T-cell (primary cell): ENCODE results near the gene SNX9. TPM values are rescaled to one million over a fixed set of nuclear protein-coding genes. Genes with fewer than 3 reads are reported as not detected.
"Not testable (repeated sequence)": the region's sequence is repeated elsewhere in the genome, so short reads cannot be mapped to it uniquely, and the experiment has no call there.

Source experiments
- ATAC-seq, 4 experiments: fragments of 200-7000 bp in 3 of 4; fragments of 150-1000 bp in 1 of 4; cut with Tn5 transposase; replicated peaks in 1 of 4; 1 replicate in 3 of 4; 2 replicates in 1 of 4; pipeline ENCODE4 v1.10.0; 2021; ENCODE audit warnings: moderate library complexity in 3 of 4, mild to moderate bottlenecking in 2 of 4, moderate number of reproducible peaks in 1 of 4
- CTCF ChIA-PET, 2 donors: fragments of 300-600 bp; sonication (Branson Sonifier 250); formaldehyde crosslinking; loops; one replicate each; lab custom pipeline; 2022; ENCODE audit warnings: antibody characterized with exemption in 2 of 2; lab: Charles Lee
- POLR2A ChIA-PET, 2 donors: fragments of 300-600 bp; sonication (Branson Sonifier 250); formaldehyde crosslinking; loops; one replicate each; lab custom pipeline; 2022; ENCODE audit warnings: antibody characterized with exemption in 2 of 2; lab: Charles Lee
- DNase-seq, 35 experiments: peaks; one replicate each; pipeline versions ENCODE4 v3.0.0 to v3.0.0-alpha.2; 2013 to 2023
- H3K27ac ChIP-seq: one replicate; pipeline ENCODE4 v1.5.1; 2013; ENCODE audit warnings: low read length
- H3K27me3 ChIP-seq, 2 experiments: replicated peaks in 1 of 2; 1 replicate in 1 of 2; 2 replicates in 1 of 2; pipeline versions ENCODE4 v1.6.1 to v1.7.0; 2013; ENCODE audit warnings: low read length in 1 of 2, mixed read lengths in 1 of 2; ENCODE audit not compliant: control insufficient read depth in 2 of 2, insufficient read depth in 2 of 2; ENCODE audit errors: extremely low read depth in 1 of 2
- H3K36me3 ChIP-seq, 2 donors: 1 replicate in 1 of 2; 2 replicates in 1 of 2; pipeline versions ENCODE4 v1.6.1 to v1.7.0; 2013; ENCODE audit warnings: low read length in 1 of 2; ENCODE audit not compliant: control insufficient read depth in 2 of 2, insufficient read depth in 1 of 2; ENCODE audit errors: extremely low read depth in 1 of 2
- H3K4me1 ChIP-seq, 2 experiments: 1 replicate in 1 of 2; 2 replicates in 1 of 2; pipeline versions ENCODE4 v1.6.1 to v1.7.0; 2013; ENCODE audit warnings: low read length in 2 of 2, mixed read lengths in 1 of 2; ENCODE audit not compliant: insufficient read depth in 2 of 2, control insufficient read depth in 1 of 2; ENCODE audit errors: extremely low read depth in 1 of 2
- H3K4me3 ChIP-seq, 2 donors: 1 replicate in 1 of 2; 2 replicates in 1 of 2; pipeline versions ENCODE4 v1.5.1 to v1.7.0; 2013; ENCODE audit warnings: mild to moderate bottlenecking in 2 of 2, low read length in 1 of 2, moderate library complexity in 1 of 2; ENCODE audit not compliant: control insufficient read depth in 1 of 2; ENCODE audit errors: extremely low read depth in 1 of 2
- H3K9me3 ChIP-seq: 2 replicates; pipeline ENCODE4 v1.7.0; 2013
- H3K27ac Mint-ChIP-seq, 2 donors: one replicate each; pipeline ENCODE4 v1.8.0; 2020 to 2021; ENCODE audit warnings: mild to moderate bottlenecking in 2 of 2, mixed read lengths in 2 of 2
- H3K27me3 Mint-ChIP-seq, 2 donors: one replicate each; pipeline ENCODE4 v1.8.0; 2021 to 2022; ENCODE audit warnings: mixed read lengths in 2 of 2
- H3K36me3 Mint-ChIP-seq: one replicate; pipeline ENCODE4 v1.8.0; 2021; ENCODE audit warnings: mixed read lengths
- H3K4me1 Mint-ChIP-seq, 3 donors: one replicate each; pipeline ENCODE4 v1.8.0; 2020 to 2022; ENCODE audit warnings: mixed read lengths in 3 of 3, mild to moderate bottlenecking in 1 of 3
- H3K4me3 Mint-ChIP-seq, 3 donors: one replicate each; pipeline ENCODE4 v1.8.0; 2020 to 2022; ENCODE audit warnings: mild to moderate bottlenecking in 3 of 3, mixed read lengths in 3 of 3, moderate library complexity in 3 of 3
- H3K9me3 Mint-ChIP-seq, 3 donors: one replicate each; pipeline ENCODE4 v1.8.0; 2020 to 2022; ENCODE audit warnings: mixed read lengths in 3 of 3
- WGBS: methylation state at CpG from one replicate; pipeline ENCODE4 v1.1.5; 2013; ENCODE audit warnings: missing lambda C conversion rate; ENCODE audit not compliant: insufficient coverage; 5-methylcytosine and 5-hydroxymethylcytosine counted together
- total RNA-seq, 35 experiments: library from RNA in 6 of 35; stranded (reverse) in 6 of 35; fragments of 120-200 nt in 1 of 35; gene quantifications; one replicate each; pipeline versions ENCODE4 v1.2.1 to v1.2.4 and lab custom pipeline; 2013 to 2026

SNX9 gene
- total RNA-seq, 5 donors from 2014 or later (not counting 1 experiment from before 2014, with no cell fraction given) = 20.5 to 25.9 (median 23.7) TPM

DNA sequence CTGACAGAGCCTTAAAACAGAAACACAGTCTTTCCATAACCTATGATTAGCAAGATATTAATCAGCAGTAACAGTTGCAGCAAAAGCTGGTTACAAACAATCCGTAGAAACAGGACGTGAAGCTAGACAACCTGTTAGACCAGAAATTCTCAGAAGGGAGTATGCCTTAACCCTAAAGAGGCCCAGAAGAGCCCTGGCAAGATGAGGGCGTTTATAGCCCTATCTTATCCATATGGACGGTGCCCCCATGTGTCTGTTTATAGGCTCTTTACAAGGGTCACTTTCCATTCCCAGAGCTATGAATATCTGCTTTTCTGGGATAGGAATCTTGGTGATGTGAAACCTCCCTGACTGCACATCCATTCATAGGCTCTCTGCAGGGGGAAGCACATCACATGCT lies 77.7 kb downstream of the SNX9 start:
- not testable (repeated sequence) for H3K4me1 ChIP-seq, H3K27ac ChIP-seq, H3K9me3 Mint-ChIP-seq, H3K27ac Mint-ChIP-seq, H3K27me3 ChIP-seq, H3K4me1 Mint-ChIP-seq, H3K4me3 ChIP-seq, H3K27me3 Mint-ChIP-seq, H3K9me3 ChIP-seq, H3K4me3 Mint-ChIP-seq, DNase-seq, ATAC-seq
- H3K36me3 ChIP-seq = peaks cover 2 to 19% of the 10 kb centered on the region in 2 donors
- ChIA-PET POLR2A (interaction anchor here in 1 of 2 donors (0.7 kb wide), 1 partner anchor 144 kb away, joined by 3 read pairs; no protein-coding TSS in a partner anchor), CTCF (interaction anchor here in 1 of 2 donors (0.6 kb wide), 1 partner anchor 78 kb away, joined by 3 read pairs; no protein-coding TSS in a partner anchor)
- 53% methylated on average over 3 of the region's 4 CpGs for WGBS
- H3K36me3 Mint-ChIP-seq = peaks cover 61% of the 10 kb centered on the region

DNA sequence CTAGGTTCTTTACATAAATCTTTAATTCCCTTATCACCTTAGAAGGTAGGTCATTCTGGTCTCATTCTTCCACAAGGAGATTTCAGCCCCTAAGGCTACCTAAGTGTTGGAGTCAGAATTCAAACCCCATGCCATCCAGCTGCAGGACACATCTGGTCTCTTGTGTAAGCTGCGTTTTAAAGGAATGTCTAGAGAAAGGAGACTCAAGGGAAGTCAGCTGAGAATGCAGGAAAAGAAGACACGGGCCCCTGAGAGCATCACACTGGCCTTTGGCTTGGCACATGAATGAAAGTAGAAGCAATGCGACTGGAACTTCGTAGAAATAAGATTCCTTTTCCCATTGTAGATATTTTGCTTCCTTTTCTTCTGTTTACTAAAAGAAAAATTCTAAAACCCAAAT lies 82.0 kb downstream of the SNX9 start:
- H3K27me3 Mint-ChIP-seq = no peaks in the 10 kb centered on the region
- no peak overlapping the region for H3K27ac ChIP-seq
- no peak for DNase-seq
- peaks cover 3 to 18% of the 10 kb centered on the region in 2 donors for H3K36me3 ChIP-seq
- H3K4me3 ChIP-seq = no peak overlapping the region
- no peaks in the 10 kb centered on the region for H3K9me3 Mint-ChIP-seq
- no peaks in the 10 kb centered on the region for H3K27me3 ChIP-seq
- H3K36me3 Mint-ChIP-seq = peaks cover 60% of the 10 kb centered on the region
- no CpG with 5 or more reads among the region's 4 CpGs for WGBS
- no peak overlapping the region for H3K27ac Mint-ChIP-seq
- POLR2A ChIA-PET = no interaction called here
- CTCF ChIA-PET = no interaction called here
- no peaks in the 10 kb centered on the region for H3K4me1 ChIP-seq
- ATAC-seq = no peak
- no peaks in the 10 kb centered on the region for H3K9me3 ChIP-seq
- H3K4me1 Mint-ChIP-seq = peaks cover 3 to 10% (median 7%) of the 10 kb centered on the region in 3 donors
- no peak overlapping the region for H3K4me3 Mint-ChIP-seq

DNA sequence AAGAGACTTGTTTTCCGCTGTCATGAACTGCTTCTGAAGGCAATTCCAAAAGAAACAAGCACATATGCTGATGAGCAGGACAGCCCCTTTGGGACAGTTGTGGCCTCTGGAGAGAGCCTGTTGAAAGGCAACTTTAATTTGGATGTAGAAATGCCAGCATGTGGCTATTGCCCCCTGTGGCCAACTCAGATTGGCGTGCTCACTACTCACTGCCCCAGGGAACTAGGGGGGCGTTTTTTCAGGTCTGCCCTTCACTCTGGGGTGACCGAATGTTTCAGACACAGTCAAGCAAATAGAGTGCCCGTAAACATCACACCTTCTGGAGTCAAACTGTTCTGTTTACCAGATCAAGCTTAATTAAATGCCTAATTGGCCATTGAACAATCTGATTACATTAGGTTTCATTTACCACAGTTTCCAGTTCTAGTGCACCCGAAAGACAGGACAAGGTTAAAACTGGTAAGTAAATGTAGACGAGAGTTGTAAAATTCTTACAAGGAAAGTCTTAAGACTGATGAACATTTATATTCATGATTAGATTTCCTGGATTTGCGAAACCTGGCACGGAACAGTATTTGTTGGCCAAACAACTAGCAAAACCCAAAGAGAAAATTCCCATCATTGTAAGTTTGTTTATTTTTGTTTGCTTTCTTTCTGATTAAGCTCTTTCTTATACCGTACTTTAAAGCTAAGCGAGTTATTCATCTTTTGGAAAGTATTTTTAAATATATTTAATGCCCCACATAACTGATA lies 82.7 kb downstream of the SNX9 start:
- no peak for ATAC-seq
- no peak for DNase-seq
- ChIA-PET POLR2A (interaction anchor here (0.6 to 0.8 kb wide), 2 partner anchors 17 to 319 kb away, joined by 3 read pairs; no protein-coding TSS in a partner anchor), CTCF (interaction anchor here in 1 of 2 donors (0.6 kb wide), 1 partner anchor 167 kb away, joined by 3 read pairs; no protein-coding TSS in a partner anchor)
- Histone ChIP-seq H3K36me3 (peaks cover 3 to 18% of the 10 kb centered on the region in 2 donors), H3K4me3 (no peak overlapping the region), H3K27me3 (no peaks in the 10 kb centered on the region), H3K4me1 (no peaks in the 10 kb centered on the region), H3K9me3 (no peaks in the 10 kb centered on the region), H3K27ac (no peak overlapping the region)
- Mint-ChIP-seq H3K27ac (no peak overlapping the region), H3K36me3 (peaks cover 64% of the 10 kb centered on the region), H3K4me3 (no peak overlapping the region), H3K9me3 (no peaks in the 10 kb centered on the region), H3K27me3 (no peaks in the 10 kb centered on the region), H3K4me1 (peaks cover 3 to 10% (median 7%) of the 10 kb centered on the region in 3 donors)
- WGBS = 94% methylated on average over 2 of the region's 11 CpGs

- H3K4me3 ChIP-seq = no peak overlapping the region
- no peaks in the 10 kb centered on the region for H3K9me3 Mint-ChIP-seq
- peaks cover 63% of the 10 kb centered on the region for H3K36me3 Mint-ChIP-seq
- H3K4me3 Mint-ChIP-seq = no peak overlapping the region
- H3K4me1 Mint-ChIP-seq = peaks cover 3 to 10% (median 7%) of the 10 kb centered on the region in 3 donors
- H3K9me3 ChIP-seq = no peaks in the 10 kb centered on the region
- no peaks in the 10 kb centered on the region for H3K27me3 ChIP-seq
- whole genome bisulfite sequencing = 100% methylated on average over 2 of the region's 2 CpGs
- peaks cover 3 to 22% of the 10 kb centered on the region in 2 donors for H3K36me3 ChIP-seq
- H3K27ac Mint-ChIP-seq = no peak overlapping the region
- ChIA-PET CTCF (interaction anchor here in 1 of 2 donors (0.6 kb wide), 1 partner anchor 166 kb away, joined by 3 read pairs; no protein-coding TSS in a partner anchor), POLR2A (interaction anchor here (0.5 to 0.9 kb wide), 5 partner anchors 12 to 320 kb away, joined by 3 to 6 read pairs (median 3); no protein-coding TSS in a partner anchor)
- no peaks in the 10 kb centered on the region for H3K27me3 Mint-ChIP-seq
- no peak for DNase-seq
- H3K27ac ChIP-seq = no peak overlapping the region
- ATAC-seq = no peak
- H3K4me1 ChIP-seq = no peaks in the 10 kb centered on the region
Measured at GRCh38 chr6:157906537-157907061, 83.6 kb downstream of the SNX9 start.

- ATAC-seq = peak in 1 of 4 experiments; percentile 5
- Histone ChIP-seq H3K9me3 (no peaks in the 10 kb centered on the region), H3K27ac (no peak overlapping the region), H3K4me3 (no peak overlapping the region), H3K27me3 (no peaks in the 10 kb centered on the region), H3K4me1 (no peaks in the 10 kb centered on the region), H3K36me3 (peaks cover 3 to 26% of the 10 kb centered on the region in 2 donors)
- no peak for DNase-seq
- Mint-ChIP-seq H3K27me3 (no peaks in the 10 kb centered on the region), H3K9me3 (no peaks in the 10 kb centered on the region), H3K4me3 (no peak overlapping the region), H3K36me3 (peaks cover 57% of the 10 kb centered on the region), H3K4me1 (peaks cover 3 to 10% (median 7%) of the 10 kb centered on the region in 3 donors), H3K27ac (no peak overlapping the region)
- ChIA-PET CTCF (no interaction called here), POLR2A (interaction anchor here in 1 of 2 donors (0.9 kb wide), 1 partner anchor 14 kb away, joined by 6 read pairs; no protein-coding TSS in a partner anchor)
- WGBS = 88% methylated on average over 5 of the region's 7 CpGs
Measured at GRCh38 chr6:157907651-157908050, 84.6 kb downstream of the SNX9 start.
